ENCODE data around the gene ITPK1. TPM values are rescaled to one million over a fixed set of nuclear protein-coding genes. Genes with fewer than 3 reads are reported as not detected.

The ITPK1 gene
- total RNA-seq, 1 experiment from 2014 or later = 183 TPM

DNA sequence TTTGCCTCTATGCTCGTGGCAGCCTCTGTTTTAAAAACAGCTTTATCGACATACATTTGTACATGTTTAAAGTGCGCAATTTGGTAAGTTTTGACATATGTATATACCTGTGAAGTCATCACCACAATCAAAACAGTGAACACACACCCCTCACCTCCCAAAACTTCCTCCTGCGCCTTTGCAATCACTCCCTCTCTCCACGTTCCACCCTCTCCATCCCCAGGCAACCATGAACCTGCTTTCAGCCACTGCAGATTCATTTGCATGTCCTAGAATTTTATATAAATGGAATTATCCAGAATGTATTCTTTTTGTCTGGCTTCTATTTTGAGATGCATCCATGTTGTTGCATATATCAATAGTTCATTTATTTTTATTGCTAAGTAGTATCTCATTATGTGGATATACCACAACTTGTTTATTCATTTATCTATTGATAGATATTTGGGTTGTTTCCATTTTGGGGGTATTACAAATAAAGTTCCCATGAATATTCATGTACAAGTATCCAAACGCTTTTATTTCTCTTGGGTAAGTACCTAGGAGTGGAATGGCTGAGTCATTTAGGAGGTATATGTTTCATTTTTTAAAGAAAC is 208.3 kb downstream of the ITPK1 start:
- DNase-seq (ENCODE audit: extremely low read depth, low read depth) = no peak

GRCh38 chr14:92906823-92907222 is 208.9 kb downstream of the ITPK1 start:
- no peak for DNase-seq (ENCODE audit: extremely low read depth, low read depth)

DNA sequence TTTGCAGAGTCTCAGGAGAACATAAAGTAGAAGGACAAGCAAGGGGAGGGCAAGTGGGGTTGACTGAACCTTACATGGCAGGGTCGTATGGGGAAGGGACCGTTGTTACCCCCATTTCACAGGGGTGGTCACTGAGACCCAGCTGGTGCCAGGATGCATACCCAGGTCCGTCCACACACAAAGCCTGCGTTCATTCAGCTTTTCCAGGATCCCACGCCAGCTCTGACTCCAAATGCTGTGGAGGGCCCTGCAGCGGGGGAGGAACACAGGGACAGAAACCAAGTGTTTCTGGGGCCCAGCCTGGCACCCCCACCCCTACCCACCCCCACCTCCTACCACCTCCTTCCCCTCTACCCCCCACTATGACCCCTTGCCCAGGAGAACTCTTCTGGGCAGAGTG is 209.3 kb downstream of the ITPK1 start:
- no peak for DNase-seq (ENCODE audit: extremely low read depth, low read depth)

GRCh38 chr14:92905667-92906066 is 210.1 kb downstream of the ITPK1 start:
- DNase-seq (ENCODE audit: extremely low read depth, low read depth) = no peak

DNA sequence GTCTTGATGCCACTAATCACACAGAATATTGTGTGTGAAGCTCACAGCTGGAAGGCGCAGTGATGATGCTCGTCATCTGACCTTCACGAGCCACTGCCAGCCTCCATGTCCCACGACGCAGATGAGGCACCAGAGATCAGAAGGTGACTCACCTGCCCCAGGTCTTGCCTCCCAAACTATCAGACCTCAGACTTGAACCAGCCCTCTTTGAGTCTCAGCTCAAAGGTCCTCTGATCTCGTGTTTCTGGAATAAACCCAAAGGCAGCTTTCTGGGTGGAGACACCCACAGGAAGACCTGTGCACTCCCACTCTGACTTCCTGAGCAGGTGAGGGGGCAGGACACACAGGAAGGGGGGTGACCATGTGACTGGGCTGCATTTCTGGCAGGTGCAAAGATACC is 212.4 kb downstream of the ITPK1 start:
- no peak for DNase-seq (ENCODE audit: extremely low read depth, low read depth)

DNA sequence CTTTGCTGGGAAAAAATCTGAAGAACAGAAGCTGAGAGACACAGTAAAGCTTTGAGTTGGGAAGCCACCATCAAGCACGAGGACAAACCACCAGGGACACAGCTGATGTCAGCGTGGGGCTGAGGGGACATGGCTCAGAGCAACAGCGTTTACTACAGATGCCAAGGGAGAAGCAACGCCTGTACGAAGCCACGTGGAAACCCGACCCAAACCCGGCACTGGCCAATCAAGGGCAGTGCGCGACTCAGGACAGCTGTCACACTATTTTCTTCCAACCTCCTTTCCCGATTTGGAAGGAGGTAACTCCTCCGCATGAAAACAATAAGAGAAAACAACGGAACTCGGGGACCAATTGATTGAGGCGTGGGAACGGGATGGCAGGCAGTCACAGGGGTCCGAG is 213.0 kb downstream of the ITPK1 start:
- DNase-seq (ENCODE audit: extremely low read depth, low read depth) = no peak

- no peak for DNase-seq (ENCODE audit: extremely low read depth, low read depth)
Measured at GRCh38 chr14:92902191-92902590, 213.5 kb downstream of the ITPK1 start.

- no peak for DNase-seq (ENCODE audit: extremely low read depth, low read depth)
Measured at GRCh38 chr14:92900660-92901059, 215.1 kb downstream of the ITPK1 start.

GRCh38 chr14:92898566-92899131 is 217.1 kb downstream of the ITPK1 start:
- DNase-seq (ENCODE audit: extremely low read depth, low read depth) = no peak

DNA sequence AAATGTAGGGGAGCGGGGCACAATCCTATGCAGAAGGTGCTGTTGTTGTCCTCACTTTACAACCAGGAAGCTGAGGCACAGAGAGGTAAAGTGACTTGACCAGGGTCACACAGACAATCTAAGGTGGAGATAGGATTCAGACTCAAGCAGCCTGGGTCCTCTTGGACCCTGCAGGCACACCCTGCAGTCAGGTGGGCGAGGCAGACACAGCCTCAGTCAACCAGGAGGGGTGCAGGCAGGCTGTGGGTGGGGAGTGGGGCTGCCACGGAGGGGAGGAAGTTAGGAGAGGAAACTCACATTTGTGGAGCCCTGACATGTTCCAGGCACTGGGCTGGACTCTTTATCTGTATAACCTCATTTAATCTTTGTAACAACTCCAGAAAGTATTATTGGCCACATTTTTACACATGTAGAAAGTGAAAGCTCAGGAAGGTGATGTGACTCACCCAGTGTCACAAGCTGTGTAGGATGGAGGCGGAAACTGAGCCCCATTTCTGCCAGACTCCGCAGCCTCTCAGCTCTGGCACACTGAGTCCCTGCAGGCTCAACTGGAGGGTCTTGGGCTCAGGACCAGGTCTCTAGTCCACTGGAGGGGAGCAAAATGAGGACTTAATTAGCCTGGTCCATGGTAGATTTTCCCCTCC is 217.7 kb downstream of the ITPK1 start:
- no peak for DNase-seq (ENCODE audit: extremely low read depth, low read depth)

DNA sequence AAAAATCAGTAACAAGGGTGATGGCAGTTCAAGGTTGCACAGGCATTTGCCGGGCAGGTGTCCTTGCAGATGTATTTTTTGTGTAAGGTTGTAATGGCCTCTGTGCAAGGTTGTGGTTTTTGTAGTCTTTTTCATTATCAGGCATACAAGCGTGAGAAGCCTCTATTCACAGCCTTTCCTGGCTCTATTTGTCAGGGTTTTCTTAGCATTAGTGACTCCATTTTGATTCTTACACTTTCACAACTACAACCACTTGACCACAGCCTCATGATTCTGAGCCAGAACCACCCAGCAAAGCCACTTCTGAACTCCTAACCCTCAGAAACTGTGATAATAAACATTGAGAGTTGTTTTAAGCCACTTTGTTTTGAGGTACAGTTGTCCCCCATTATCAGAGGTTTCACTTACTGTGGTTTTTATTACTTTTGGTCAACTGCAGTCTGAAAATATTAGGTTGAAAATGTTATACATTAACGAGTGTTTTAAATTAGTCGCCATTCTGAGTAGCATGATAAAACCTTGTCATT is 220.3 kb downstream of the ITPK1 start:
- no peak for DNase-seq (ENCODE audit: extremely low read depth, low read depth)

GRCh38 chr14:92892589-92892988 is 223.1 kb downstream of the ITPK1 start:
- no peak for DNase-seq (ENCODE audit: extremely low read depth, low read depth)

- no peak for DNase-seq (ENCODE audit: extremely low read depth, low read depth)
Measured at GRCh38 chr14:92890830-92891588, 224.7 kb downstream of the ITPK1 start.

- DNase-seq (ENCODE audit: extremely low read depth, low read depth) = no peak
Measured at GRCh38 chr14:92888896-92889295, 226.8 kb downstream of the ITPK1 start.

DNA sequence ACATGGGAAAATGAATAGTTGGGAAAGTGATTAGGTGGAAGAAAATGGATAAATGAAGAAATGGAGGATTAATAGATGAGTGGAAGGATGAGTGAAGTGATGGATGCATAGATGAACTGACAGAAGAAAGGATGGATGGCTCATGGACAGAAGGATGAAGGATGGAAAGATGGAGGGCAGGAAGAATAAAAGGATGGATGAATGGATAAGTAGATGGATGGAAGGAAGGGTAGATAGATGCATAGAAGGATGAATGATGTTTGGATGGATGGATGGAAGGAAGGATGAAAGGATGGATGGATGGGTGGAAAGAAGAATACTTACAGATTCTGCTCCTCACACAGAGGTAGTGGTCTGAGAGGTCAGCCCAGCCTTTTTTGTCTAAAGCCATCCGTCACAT is 228.6 kb downstream of the ITPK1 start:
- DNase-seq (ENCODE audit: extremely low read depth, low read depth) = no peak

Other genes starting within 250 kb of the ITPK1 start
- gene CHGA, start 192.8 kb downstream of the ITPK1 start, total RNA-seq (2014; rRNA removed; shearing (Covaris generic)) = 10.5 and 10.9 TPM in 2 replicates
- gene MOAP1, start 69.0 kb upstream of the ITPK1 start, total RNA-seq (2014; rRNA removed; shearing (Covaris generic)) = 60.7 and 68.4 TPM in 2 replicates
- gene LYSET, start 69.4 kb upstream of the ITPK1 start, total RNA-seq (2014; rRNA removed; shearing (Covaris generic)) = 35.3 and 40.6 TPM in 2 replicates
- 38.9 and 41.8 TPM in 2 replicates for gene GON7, start 91.1 kb upstream of the ITPK1 start, total RNA-seq (2014; rRNA removed; shearing (Covaris generic))
- 29.2 and 38.1 TPM in 2 replicates for gene UBR7, start 91.3 kb upstream of the ITPK1 start, total RNA-seq (2014; rRNA removed; shearing (Covaris generic))
- gene BTBD7, start 217.1 kb upstream of the ITPK1 start, total RNA-seq (2014; rRNA removed; shearing (Covaris generic)) = 19.8 and 21.5 TPM in 2 replicates
- gene COX8C, start 231.3 kb upstream of the ITPK1 start, total RNA-seq (2014; rRNA removed; shearing (Covaris generic)) = not detected in 2 replicates